Smooth muscle cell (in vitro differentiated cells): ENCODE results near the gene AP4B1. TPM values are rescaled to one million over a fixed set of nuclear protein-coding genes. Genes with fewer than 3 reads are reported as not detected.
A peak's percentile ranks its signal among the peaks of the same experiment; 100 is the strongest.

Source experiments
- DNase-seq: peaks from one replicate; lab custom pipeline; 2025; ENCODE audit not compliant: unreplicated experiment; lab: John Stamatoyannopoulos, UW
- H2AFZ ChIP-seq: fragments of 200-600 bp; sonication (generic); 2 replicates; pipeline ENCODE4 v1.6.0; 2016; ENCODE audit warnings: antibody characterized with exemption, low read depth, mild to moderate bottlenecking
- H3F3A ChIP-seq: fragments of 200-600 bp; sonication (generic); 2 replicates; pipeline ENCODE4 v1.6.0; 2017; ENCODE audit warnings: antibody characterized with exemption, low read depth
- H3K27ac ChIP-seq: fragments of 200-600 bp; sonication (generic); 2 replicates; pipeline ENCODE4 v1.5.1; 2016; ENCODE audit warnings: low read depth, mild to moderate bottlenecking
- H3K27me3 ChIP-seq: fragments of 200-600 bp; sonication (generic); 2 replicates; pipeline ENCODE4 v1.6.1; 2016; ENCODE audit warnings: low read depth, mild to moderate bottlenecking
- H3K36me3 ChIP-seq: fragments of 200-600 bp; sonication (generic); 2 replicates; pipeline ENCODE4 v1.5.1; 2016; ENCODE audit warnings: low read depth
- H3K4me1 ChIP-seq: fragments of 200-600 bp; sonication (generic); 2 replicates; pipeline ENCODE4 v1.5.1; 2016; ENCODE audit warnings: low read depth
- H3K4me2 ChIP-seq: fragments of 200-600 bp; sonication (generic); 2 replicates; pipeline ENCODE4 v1.6.0; 2016; ENCODE audit warnings: mild to moderate bottlenecking
- H3K4me3 ChIP-seq: fragments of 200-600 bp; sonication (generic); 2 replicates; pipeline ENCODE4 v1.5.1; 2016; ENCODE audit warnings: mild to moderate bottlenecking
- H3K79me2 ChIP-seq: fragments of 200-600 bp; sonication (generic); 2 replicates; pipeline ENCODE4 v1.6.0; 2016; ENCODE audit warnings: low read depth, mild to moderate bottlenecking
- H3K9ac ChIP-seq: fragments of 200-600 bp; sonication (generic); 2 replicates; pipeline ENCODE4 v1.6.0; 2016; ENCODE audit warnings: low read depth
- H3K9me3 ChIP-seq: fragments of 200-600 bp; sonication (generic); replicated peaks from 2 replicates; pipeline ENCODE4 v1.5.1; 2016; ENCODE audit warnings: low read depth
- H4K20me1 ChIP-seq: fragments of 200-600 bp; sonication (generic); 2 replicates; pipeline ENCODE4 v1.6.0; 2016; ENCODE audit warnings: low read depth
- CTCF ChIP-seq: fragments of 200-600 bp; sonication (generic); IDR thresholded peaks from 2 replicates; pipeline ENCODE4 v1.5.1; 2017; ENCODE audit warnings: borderline replicate concordance, mild to moderate bottlenecking, antibody characterized with exemption; ENCODE audit not compliant: insufficient read depth, poor library complexity, severe bottlenecking
- WGBS: methylation state at CpG from one replicate; pipeline ENCODE4 v1.1.7; 2016; ENCODE audit warnings: low lambda C conversion rate; 5-methylcytosine and 5-hydroxymethylcytosine counted together
- polyA plus RNA-seq: library from polyadenylated mRNA; unstranded; fragments of >200 nt; fragmentation: Nextera tagmentation; extraction: Ambion mirVana; gene quantifications from 2 replicates; pipeline ENCODE4 v1.2.1, GENCODE V29; 2016
- total RNA-seq: library from RNA; depleted of rRNA; stranded (reverse); fragments of >200 nt; gene quantifications from 2 replicates; pipeline ENCODE4 v1.2.3, GENCODE V29; 2014

Gene AP4B1
- total and polyA plus RNA-seq, 2 experiments from 2014 or later = 11.6 to 17.3 TPM

DNA sequence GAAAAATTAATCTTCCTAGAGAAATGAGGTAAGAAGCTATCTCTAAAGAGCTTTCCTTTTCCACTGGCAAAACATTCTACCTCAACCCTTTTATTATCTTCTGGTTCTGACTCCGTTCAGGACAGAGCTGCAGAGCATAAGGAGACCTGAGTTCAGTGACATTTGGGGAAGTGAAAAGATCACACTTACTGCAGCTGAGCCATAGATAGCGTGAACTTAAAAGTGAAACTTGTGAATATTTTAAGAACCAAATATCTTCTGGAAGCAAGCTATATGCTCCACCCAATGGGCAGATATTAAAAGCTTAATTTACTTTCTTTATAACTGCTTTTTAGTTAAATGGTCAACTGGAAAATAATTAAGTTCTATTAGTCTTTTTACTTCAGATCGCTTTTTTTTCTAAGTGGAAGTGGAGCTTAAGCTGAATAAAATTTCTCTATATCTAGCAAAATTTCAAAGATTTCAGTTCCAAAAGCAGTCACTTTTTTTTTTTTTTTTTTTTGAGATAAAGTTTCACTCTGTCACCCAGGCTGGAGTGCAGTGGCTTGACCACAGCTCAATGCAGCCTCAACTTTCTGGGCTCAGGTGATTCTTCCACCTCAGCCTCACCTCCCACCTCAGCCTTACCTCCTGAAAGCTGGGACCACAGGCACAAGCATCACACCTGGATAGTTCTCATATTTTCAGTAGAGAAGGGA lies 45.0 kb downstream of the AP4B1 start:
- 92% methylated on average over 3 of the region's 3 CpGs for WGBS
- Histone ChIP-seq H3K36me3 (no peaks in the 10 kb centered on the region), H3K9ac (no peak overlapping the region), H3K4me1 (peaks cover 5% of the 10 kb centered on the region), H3K27ac (no peak overlapping the region), H3K9me3 (no peaks in the 10 kb centered on the region), H3K27me3 (no peaks in the 10 kb centered on the region), H4K20me1 (no peaks in the 10 kb centered on the region), H3K79me2 (no peaks in the 10 kb centered on the region), H3K4me2 (no peak overlapping the region), H3F3A (no peaks in the 10 kb centered on the region), H2AFZ (peak overlapping the region; percentile 67), H3K4me3 (no peak overlapping the region)
- DNase-seq = no peak
- no peak for TF ChIP-seq CTCF

GRCh38 chr1:113858982-113859381 lies 45.6 kb downstream of the AP4B1 start:
- Histone ChIP-seq H3K36me3 (no peaks in the 10 kb centered on the region), H4K20me1 (no peaks in the 10 kb centered on the region), H2AFZ (peak overlapping the region; percentile 67), H3K4me1 (peaks cover 5% of the 10 kb centered on the region), H3K9ac (no peak overlapping the region), H3K9me3 (no peaks in the 10 kb centered on the region), H3K4me2 (no peak overlapping the region), H3K27ac (no peak overlapping the region), H3K79me2 (no peaks in the 10 kb centered on the region), H3F3A (no peaks in the 10 kb centered on the region), H3K4me3 (no peak overlapping the region), H3K27me3 (no peaks in the 10 kb centered on the region)
- no peak for DNase-seq
- WGBS = 88% methylated on average over 1 of the region's 1 CpG
- no peak for TF ChIP-seq CTCF

DNA sequence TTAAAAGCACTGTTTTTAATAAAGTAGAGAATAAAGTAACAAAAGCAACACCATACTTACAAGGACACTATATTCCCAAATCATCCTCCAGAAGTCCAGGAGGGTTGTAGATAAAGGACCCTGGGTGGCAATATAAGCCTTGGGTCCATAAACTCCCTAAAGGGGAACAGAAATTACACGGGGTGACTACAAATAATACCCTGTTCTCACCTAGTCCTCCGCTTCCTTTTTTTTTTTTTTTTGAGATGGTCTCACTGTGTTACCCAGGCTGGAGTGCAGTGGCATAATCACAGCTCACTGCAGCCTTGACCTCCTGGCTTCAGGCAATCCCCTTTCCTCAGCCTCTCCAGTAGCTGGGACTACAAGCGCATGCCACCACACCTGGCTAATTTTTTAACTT lies 46.2 kb downstream of the AP4B1 start:
- Histone ChIP-seq H3K4me2 (no peak overlapping the region), H3K27me3 (no peaks in the 10 kb centered on the region), H2AFZ (no peak overlapping the region), H3K79me2 (no peaks in the 10 kb centered on the region), H3K4me3 (no peak overlapping the region), H3K9me3 (no peaks in the 10 kb centered on the region), H4K20me1 (no peaks in the 10 kb centered on the region), H3K4me1 (peaks cover 5% of the 10 kb centered on the region), H3K36me3 (no peaks in the 10 kb centered on the region), H3K9ac (no peak overlapping the region), H3F3A (no peaks in the 10 kb centered on the region), H3K27ac (no peak overlapping the region)
- no peak for TF ChIP-seq CTCF
- 93% methylated on average over 3 of the region's 3 CpGs for WGBS
- no peak for DNase-seq

- H3F3A ChIP-seq = no peaks in the 10 kb centered on the region
- TF ChIP-seq CTCF = no peak
- WGBS = 87% methylated on average over 3 of the region's 3 CpGs
- no peaks in the 10 kb centered on the region for H4K20me1 ChIP-seq
- H3K27me3 ChIP-seq = no peaks in the 10 kb centered on the region
- H2AFZ ChIP-seq = no peak overlapping the region
- DNase-seq = no peak
- H3K27ac ChIP-seq = no peak overlapping the region
- H3K4me2 ChIP-seq = no peak overlapping the region
- H3K4me1 ChIP-seq = peaks cover 5% of the 10 kb centered on the region
- no peak overlapping the region for H3K4me3 ChIP-seq
- H3K9me3 ChIP-seq = no peaks in the 10 kb centered on the region
- H3K79me2 ChIP-seq = no peaks in the 10 kb centered on the region
- H3K9ac ChIP-seq = no peak overlapping the region
- no peaks in the 10 kb centered on the region for H3K36me3 ChIP-seq
Observed at GRCh38 chr1:113857776-113858175, 46.8 kb downstream of the AP4B1 start.
